CD4-positive, CD25-positive, alpha-beta regulatory T cell (primary cell): ENCODE data around the gene VSTM2L. TPM values are rescaled to one million over a fixed set of nuclear protein-coding genes. Genes with fewer than 3 reads are reported as not detected.
A peak's percentile ranks its signal among the peaks of the same experiment; 100 is the strongest.

Experiments used
- ATAC-seq, 2 donors: fragments of 150-1000 bp; cut with Tn5 transposase; one replicate each; pipeline ENCODE4 v1.10.0; 2021; ENCODE audit warnings: low read depth in 2 of 2, moderate number of reproducible peaks in 2 of 2, moderate library complexity in 1 of 2
- DNase-seq, 3 donors: peaks; one replicate each; pipeline versions ENCODE4 v3.0.0 to v3.0.0-alpha.2; 2012 to 2022; ENCODE audit warnings: mixed read lengths in 1 of 3
- H3K27ac ChIP-seq: one replicate; pipeline ENCODE4 v1.7.0; 2013; ENCODE audit warnings: mild to moderate bottlenecking, low read length; ENCODE audit not compliant: insufficient read depth, poor library complexity, severe bottlenecking
- H3K27me3 ChIP-seq: one replicate; pipeline ENCODE4 v1.7.0; 2013; ENCODE audit warnings: low read length; ENCODE audit not compliant: control insufficient read depth, insufficient read depth
- H3K36me3 ChIP-seq: one replicate; pipeline ENCODE4 v1.7.0; 2013; ENCODE audit warnings: mild to moderate bottlenecking, low read length, moderate library complexity; ENCODE audit not compliant: control insufficient read depth, insufficient read depth
- H3K4me1 ChIP-seq: 2 replicates; pipeline ENCODE4 v1.7.0; 2013; ENCODE audit warnings: mild to moderate bottlenecking, low read length; ENCODE audit not compliant: insufficient read depth, control insufficient read depth, poor library complexity, severe bottlenecking
- H3K4me3 ChIP-seq: one replicate; pipeline ENCODE4 v1.7.0; 2013; ENCODE audit warnings: low read depth, mild to moderate bottlenecking, low read length, moderate library complexity
- H3K9me3 ChIP-seq, 2 experiments: 1 replicate in 1 of 2; 2 replicates in 1 of 2; pipeline ENCODE4 v1.7.0; 2013; ENCODE audit warnings: low read length in 2 of 2, mild to moderate bottlenecking in 1 of 2, moderate library complexity in 1 of 2; ENCODE audit not compliant: control insufficient read depth in 2 of 2
- H3K27ac Mint-ChIP-seq, 3 donors: one replicate each; pipeline ENCODE4 v1.8.0; 2020 to 2022; ENCODE audit warnings: mild to moderate bottlenecking in 3 of 3, mixed read lengths in 3 of 3, moderate library complexity in 2 of 3
- H3K27me3 Mint-ChIP-seq: one replicate; pipeline ENCODE4 v1.8.0; 2022; ENCODE audit warnings: mild to moderate bottlenecking, mixed read lengths
- H3K36me3 Mint-ChIP-seq: one replicate; pipeline ENCODE4 v1.8.0; 2020; ENCODE audit warnings: mixed read lengths
- H3K4me1 Mint-ChIP-seq, 4 donors: one replicate each; pipeline ENCODE4 v1.8.0; 2020 to 2022; ENCODE audit warnings: mixed read lengths in 4 of 4, mild to moderate bottlenecking in 1 of 4
- H3K4me3 Mint-ChIP-seq, 4 donors: one replicate each; pipeline ENCODE4 v1.8.0; 2020 to 2022; ENCODE audit warnings: mild to moderate bottlenecking in 4 of 4, mixed read lengths in 4 of 4, moderate library complexity in 3 of 4
- H3K9me3 Mint-ChIP-seq, 7 donors: one replicate each; pipeline ENCODE4 v1.8.0; 2020 to 2022; ENCODE audit warnings: mixed read lengths in 7 of 7, mild to moderate bottlenecking in 3 of 7, moderate library complexity in 2 of 7
- polyA plus RNA-seq, 4 donors: library from polyadenylated mRNA; unstranded; fragments of 300-500 nt; fragmentation: Illumina TruSeq; gene quantifications; one replicate each; pipeline ENCODE4 v1.2.3, GENCODE V29; 2021
- total RNA-seq: library from RNA; stranded (reverse); gene quantifications from one replicate; pipeline ENCODE4 v1.2.3, GENCODE V29; 2022

Gene VSTM2L
- total and polyA plus RNA-seq, 5 donors from 2014 or later: not detected

DNA sequence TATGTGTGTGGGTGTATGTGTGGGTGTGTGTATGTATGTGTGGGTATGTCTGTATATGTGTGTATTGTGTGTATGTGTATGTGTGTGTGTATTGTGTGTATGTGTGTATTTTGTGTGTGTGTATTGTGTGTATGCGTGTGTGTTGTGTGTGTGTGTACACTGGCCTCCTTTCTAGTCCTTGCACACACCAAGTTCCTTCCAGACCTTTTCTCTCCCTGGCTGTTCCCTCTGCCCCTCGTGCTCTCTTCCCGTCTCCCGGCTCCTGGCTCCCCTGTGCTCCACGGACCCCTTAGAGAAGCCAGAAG is 11.4 kb downstream of the VSTM2L start:
- peak overlapping the region in 2 of 3 donors; percentile 20 to 65 for H3K27ac Mint-ChIP-seq
- H3K9me3 Mint-ChIP-seq: peaks cover 0 to 2% (median 0%) of the 10 kb centered on the region in 7 donors
- H3K27ac ChIP-seq: no peak overlapping the region
- peak overlapping the region in 3 of 4 donors; percentile 68 to 76 (median 72) for H3K4me3 Mint-ChIP-seq
- ATAC-seq (no peak), DNase-seq (no peak)
- peaks cover 3% of the 10 kb centered on the region for H3K27me3 ChIP-seq
- H3K36me3 Mint-ChIP-seq: no peaks in the 10 kb centered on the region
- no peaks in the 10 kb centered on the region for H3K36me3 ChIP-seq
- peaks cover 10% of the 10 kb centered on the region for H3K4me1 ChIP-seq
- peaks cover 0 to 36% (median 4%) of the 10 kb centered on the region in 4 donors for H3K4me1 Mint-ChIP-seq
- H3K4me3 ChIP-seq: no peak overlapping the region
- no peaks in the 10 kb centered on the region for H3K9me3 ChIP-seq
- H3K27me3 Mint-ChIP-seq: peaks cover 27% of the 10 kb centered on the region

DNA sequence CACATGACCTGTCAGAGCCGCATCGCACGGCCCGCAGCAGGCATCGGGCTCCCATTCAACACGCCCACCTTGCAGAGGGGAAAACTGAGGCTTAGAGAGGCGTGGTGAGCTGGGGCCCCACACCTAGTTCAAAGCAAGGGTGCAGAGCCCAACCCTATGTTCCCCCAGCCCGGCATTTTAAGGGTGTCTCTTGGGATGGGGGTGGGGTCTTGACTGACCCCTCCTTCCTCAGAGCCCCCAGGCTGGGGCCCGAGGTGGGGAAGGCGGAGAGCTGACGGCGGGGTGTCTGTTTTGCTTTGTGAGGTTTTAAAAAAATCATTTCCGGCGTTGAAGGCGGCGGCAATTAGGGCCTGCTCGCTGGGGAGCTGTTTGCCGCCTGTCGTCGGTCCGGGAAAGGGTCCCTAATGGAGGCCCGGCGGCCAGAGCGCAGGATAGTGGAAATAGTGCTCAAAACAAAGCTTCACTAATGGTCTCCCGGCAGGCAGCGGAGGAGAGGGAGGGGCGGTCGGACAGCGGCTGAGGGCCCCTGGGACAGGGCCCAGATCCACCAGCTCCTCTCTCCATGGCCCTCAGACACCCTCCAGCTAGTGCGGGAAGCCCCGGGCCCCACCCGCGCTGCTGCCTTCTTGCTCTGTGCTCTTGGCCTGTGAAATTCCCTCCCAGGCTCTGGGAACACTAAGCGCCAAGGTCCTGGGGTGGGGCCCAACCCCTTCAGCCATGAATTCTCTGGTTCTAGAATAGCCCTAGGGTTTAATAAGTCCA is 11.9 kb downstream of the VSTM2L start:
- Histone ChIP-seq H3K4me3 (no peak overlapping the region), H3K36me3 (no peaks in the 10 kb centered on the region), H3K27ac (no peak overlapping the region), H3K27me3 (peaks cover 3% of the 10 kb centered on the region), H3K9me3 (no peaks in the 10 kb centered on the region), H3K4me1 (peaks cover 10% of the 10 kb centered on the region)
- ATAC-seq (peak; percentile 35 to 61), DNase-seq (peak in 2 of 3 donors; percentile 45 to 63)
- Mint-ChIP-seq H3K9me3 (peaks cover 0 to 2% (median 0%) of the 10 kb centered on the region in 7 donors), H3K27me3 (peaks cover 27% of the 10 kb centered on the region), H3K36me3 (no peaks in the 10 kb centered on the region), H3K4me3 (peak overlapping the region in 3 of 4 donors; percentile 72 to 90 (median 76)), H3K27ac (peak overlapping the region in 2 of 3 donors; percentile 65 to 91), H3K4me1 (peaks cover 0 to 36% (median 4%) of the 10 kb centered on the region in 4 donors)

DNA sequence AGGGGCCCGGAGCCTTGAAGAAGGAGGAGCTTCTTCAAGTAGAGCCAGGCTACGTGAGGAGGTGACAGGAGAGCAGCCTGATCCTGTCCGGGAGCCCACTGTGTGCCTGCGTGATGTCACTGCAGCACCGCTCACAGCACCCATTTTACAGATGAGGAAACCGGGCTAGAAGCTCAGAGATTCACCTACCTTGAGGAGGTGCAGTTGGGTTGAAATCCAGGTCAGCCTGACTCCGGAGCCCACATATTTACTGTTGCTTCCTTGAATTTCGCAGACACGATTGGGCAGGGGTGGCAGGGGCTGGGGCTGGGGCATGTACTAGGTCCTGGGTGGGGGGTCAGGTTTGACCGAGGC is 12.5 kb downstream of the VSTM2L start:
- H3K4me3 Mint-ChIP-seq: peak overlapping the region in 1 of 4 donors; percentile 90
- peaks cover 27% of the 10 kb centered on the region for H3K27me3 Mint-ChIP-seq

DNA sequence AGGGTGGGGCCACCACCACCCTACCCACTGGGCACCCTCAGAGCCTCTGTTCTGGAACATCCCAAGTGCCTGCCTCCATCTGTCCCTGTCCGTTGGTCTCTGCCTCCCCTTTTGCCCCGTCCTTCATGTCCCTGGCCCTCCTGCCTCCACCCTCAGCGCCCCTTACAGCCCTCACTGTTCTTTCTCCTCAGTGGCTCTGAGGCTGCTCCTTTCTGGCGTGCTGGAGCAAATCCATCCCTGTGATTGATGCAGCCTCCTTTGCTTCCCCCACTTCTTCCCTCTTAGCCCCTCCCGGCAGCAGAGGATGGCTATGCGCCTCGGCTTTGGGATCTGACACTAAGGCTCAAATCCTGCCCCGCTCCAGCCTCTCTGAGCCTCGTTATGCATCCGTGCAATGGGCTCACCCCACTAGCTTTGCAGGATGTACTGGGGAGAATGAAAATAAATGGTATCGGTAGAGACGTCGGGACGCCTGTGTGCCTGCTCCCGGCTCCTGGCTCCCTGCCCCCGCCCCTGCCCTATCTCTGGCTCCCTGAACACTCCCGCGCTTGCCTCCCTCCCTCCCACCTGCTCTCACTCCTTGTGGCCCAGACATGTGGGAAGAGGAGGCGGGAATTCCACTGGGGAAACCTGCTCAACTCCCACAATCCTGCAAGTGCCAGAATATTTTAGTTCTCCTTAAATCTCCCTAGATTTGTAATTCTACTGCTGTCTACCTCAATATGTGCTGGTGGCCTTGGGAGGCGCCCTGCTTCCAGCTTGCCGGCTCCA is 13.1 kb downstream of the VSTM2L start:
- Histone ChIP-seq H3K36me3 (no peaks in the 10 kb centered on the region), H3K9me3 (no peaks in the 10 kb centered on the region), H3K4me1 (peaks cover 10% of the 10 kb centered on the region), H3K4me3 (no peak overlapping the region), H3K27ac (no peak overlapping the region), H3K27me3 (peaks cover 3% of the 10 kb centered on the region)
- Mint-ChIP-seq H3K27ac (no peak overlapping the region), H3K36me3 (no peaks in the 10 kb centered on the region), H3K4me1 (peaks cover 0 to 36% (median 4%) of the 10 kb centered on the region in 4 donors), H3K4me3 (peak overlapping the region in 1 of 4 donors; percentile 0), H3K27me3 (peaks cover 25% of the 10 kb centered on the region), H3K9me3 (peaks cover 0 to 2% (median 0%) of the 10 kb centered on the region in 7 donors)
- DNase-seq: no peak
- no peak for ATAC-seq

More for the DNA sequence above, 12.5 kb downstream of the VSTM2L start:
- H3K4me1 Mint-ChIP-seq: peaks cover 0 to 36% (median 4%) of the 10 kb centered on the region in 4 donors
- Histone ChIP-seq H3K36me3 (no peaks in the 10 kb centered on the region), H3K27ac (no peak overlapping the region), H3K4me3 (no peak overlapping the region), H3K9me3 (no peaks in the 10 kb centered on the region), H3K4me1 (peaks cover 10% of the 10 kb centered on the region), H3K27me3 (peaks cover 3% of the 10 kb centered on the region)
- H3K27ac Mint-ChIP-seq: no peak overlapping the region
- peaks cover 0 to 2% (median 0%) of the 10 kb centered on the region in 7 donors for H3K9me3 Mint-ChIP-seq
- ATAC-seq (no peak), DNase-seq (no peak)
- H3K36me3 Mint-ChIP-seq: no peaks in the 10 kb centered on the region

DNA sequence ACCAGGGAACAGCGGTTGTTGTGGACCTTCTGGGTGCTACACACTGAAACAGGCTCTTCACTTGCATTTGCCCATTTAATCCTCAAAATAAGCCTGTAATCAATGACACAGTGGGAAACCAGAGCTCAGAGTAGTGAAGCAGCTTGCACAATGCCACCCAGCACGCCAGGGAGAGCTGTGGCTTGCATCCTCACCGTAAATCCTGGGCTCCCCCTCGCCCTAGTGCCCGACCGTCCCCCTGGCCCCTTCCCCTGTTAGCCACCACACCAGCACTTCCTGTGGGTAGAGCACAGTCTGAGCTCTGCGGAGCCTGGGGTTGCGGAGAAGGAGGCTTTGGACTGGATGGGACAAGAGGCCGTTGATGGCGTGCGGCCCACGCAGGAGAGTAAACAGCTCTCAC is 14.5 kb downstream of the VSTM2L start:
- Mint-ChIP-seq H3K27me3 (peaks cover 24% of the 10 kb centered on the region), H3K36me3 (no peaks in the 10 kb centered on the region), H3K27ac (peak overlapping the region in 1 of 3 donors; percentile 9), H3K4me1 (peaks cover 0 to 28% (median 4%) of the 10 kb centered on the region in 4 donors), H3K9me3 (peaks cover 0 to 1% (median 0%) of the 10 kb centered on the region in 7 donors), H3K4me3 (no peak overlapping the region)
- H3K4me3 ChIP-seq: no peak overlapping the region
- H3K9me3 ChIP-seq: no peaks in the 10 kb centered on the region
- peaks cover 3% of the 10 kb centered on the region for H3K27me3 ChIP-seq
- ATAC-seq: no peak
- no peaks in the 10 kb centered on the region for H3K36me3 ChIP-seq
- no peak for DNase-seq
- H3K27ac ChIP-seq: no peak overlapping the region
- H3K4me1 ChIP-seq: peaks cover 10% of the 10 kb centered on the region

DNA sequence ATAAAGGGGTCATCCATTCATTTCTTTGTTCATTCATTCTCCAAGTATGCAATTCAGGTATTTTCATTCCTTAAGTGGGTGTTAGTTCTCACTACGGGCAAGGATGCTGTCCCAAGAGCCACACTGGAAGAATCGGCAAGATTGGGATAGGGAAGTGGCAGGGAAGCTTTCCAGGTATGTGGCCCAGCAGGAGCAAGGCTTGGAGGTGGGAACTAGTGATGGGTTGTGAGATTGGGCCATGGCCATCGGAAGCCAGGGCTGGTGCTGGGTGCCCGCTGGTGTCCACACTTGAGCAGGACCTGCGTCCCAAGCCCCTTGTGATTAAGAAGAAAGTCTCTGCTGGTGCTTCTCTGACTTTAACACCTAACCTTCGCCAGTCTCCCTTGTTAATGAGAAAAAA is 15.1 kb downstream of the VSTM2L start:
- Histone ChIP-seq H3K4me1 (peaks cover 10% of the 10 kb centered on the region), H3K27me3 (peaks cover 3% of the 10 kb centered on the region), H3K36me3 (no peaks in the 10 kb centered on the region), H3K9me3 (no peaks in the 10 kb centered on the region), H3K27ac (no peak overlapping the region), H3K4me3 (no peak overlapping the region)
- Mint-ChIP-seq H3K4me3 (no peak overlapping the region), H3K27me3 (peaks cover 24% of the 10 kb centered on the region), H3K4me1 (peaks cover 0 to 22% (median 3%) of the 10 kb centered on the region in 4 donors), H3K36me3 (no peaks in the 10 kb centered on the region), H3K9me3 (peaks cover 0 to 1% (median 0%) of the 10 kb centered on the region in 7 donors), H3K27ac (peak overlapping the region in 1 of 3 donors; percentile 54)
- DNase-seq: no peak
- no peak for ATAC-seq

DNA sequence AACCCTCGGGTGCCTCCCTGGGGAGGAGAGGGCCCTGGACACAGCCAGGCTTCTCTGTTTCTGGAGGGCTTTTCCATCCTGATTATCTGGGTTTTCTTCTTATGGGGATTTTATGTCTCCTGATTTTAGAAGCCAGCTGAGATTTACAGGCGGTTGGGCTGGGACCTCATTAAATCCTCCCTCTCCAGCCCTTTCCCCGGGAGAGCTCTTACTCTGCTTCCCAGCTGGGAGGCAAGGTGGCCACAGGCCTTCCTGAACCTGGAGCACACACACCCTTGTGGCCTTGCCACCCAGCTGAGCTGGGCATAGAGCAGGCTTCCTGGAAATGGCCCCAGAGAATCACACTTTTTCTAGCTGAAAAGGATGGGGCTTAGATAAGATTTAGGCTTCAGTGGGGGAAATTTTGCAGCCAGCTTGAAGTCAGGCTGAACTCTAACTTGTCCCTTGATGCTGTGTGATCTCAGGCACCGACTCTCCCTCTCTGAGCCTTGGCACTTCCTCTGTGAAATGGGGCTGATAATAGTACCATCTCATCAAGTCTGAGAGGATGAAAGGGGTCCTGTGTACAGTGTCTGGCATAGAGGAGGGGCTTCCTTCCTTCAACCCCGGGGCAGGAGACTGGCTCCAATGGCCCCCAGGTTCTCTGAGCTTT is 16.6 kb downstream of the VSTM2L start:
- Mint-ChIP-seq H3K4me3 (no peak overlapping the region), H3K36me3 (no peaks in the 10 kb centered on the region), H3K9me3 (peaks cover 0 to 1% (median 0%) of the 10 kb centered on the region in 7 donors), H3K4me1 (peaks cover 0 to 14% (median 3%) of the 10 kb centered on the region in 4 donors), H3K27me3 (peaks cover 24% of the 10 kb centered on the region), H3K27ac (no peak overlapping the region)
- H3K36me3 ChIP-seq: no peaks in the 10 kb centered on the region
- no peak overlapping the region for H3K4me3 ChIP-seq
- H3K27ac ChIP-seq: no peak overlapping the region
- H3K27me3 ChIP-seq: peaks cover 3% of the 10 kb centered on the region
- DNase-seq (no peak), ATAC-seq (no peak)
- H3K9me3 ChIP-seq: no peaks in the 10 kb centered on the region
- peaks cover 8% of the 10 kb centered on the region for H3K4me1 ChIP-seq
